Endometrial microvascular endothelial cells (primary cell): ENCODE measurements around the gene CBX6. TPM values are rescaled to one million over a fixed set of nuclear protein-coding genes. Genes with fewer than 3 reads are reported as not detected.
"Not testable (repeated sequence)": the region's sequence is repeated elsewhere in the genome, so short reads cannot be mapped to it uniquely, and the experiment has no call there.

ENCODE experiments used
- in situ Hi-C: cut with HindIII; loops from 2 replicates; pipeline ENCODE4 v1.10.0; 2017; ENCODE audit warnings: low sequenced_read_pairs, low pct_unique_long_range_greater_than_20kb; ENCODE audit errors: inconsistent ontology term
- total RNA-seq: library from RNA; depleted of rRNA; stranded (reverse); fragments of >200 nt; gene quantifications from one replicate; pipeline ENCODE4 v1.2.3, GENCODE V29; 2015; ENCODE audit errors: inconsistent ontology term

The CBX6 gene
- total RNA-seq, 1 donor from 2014 or later: 51.8 TPM

GRCh38 chr22:38863531-38864131 lies 8.4 kb downstream of the CBX6 start:
- in situ Hi-C loops: no loop called here

DNA sequence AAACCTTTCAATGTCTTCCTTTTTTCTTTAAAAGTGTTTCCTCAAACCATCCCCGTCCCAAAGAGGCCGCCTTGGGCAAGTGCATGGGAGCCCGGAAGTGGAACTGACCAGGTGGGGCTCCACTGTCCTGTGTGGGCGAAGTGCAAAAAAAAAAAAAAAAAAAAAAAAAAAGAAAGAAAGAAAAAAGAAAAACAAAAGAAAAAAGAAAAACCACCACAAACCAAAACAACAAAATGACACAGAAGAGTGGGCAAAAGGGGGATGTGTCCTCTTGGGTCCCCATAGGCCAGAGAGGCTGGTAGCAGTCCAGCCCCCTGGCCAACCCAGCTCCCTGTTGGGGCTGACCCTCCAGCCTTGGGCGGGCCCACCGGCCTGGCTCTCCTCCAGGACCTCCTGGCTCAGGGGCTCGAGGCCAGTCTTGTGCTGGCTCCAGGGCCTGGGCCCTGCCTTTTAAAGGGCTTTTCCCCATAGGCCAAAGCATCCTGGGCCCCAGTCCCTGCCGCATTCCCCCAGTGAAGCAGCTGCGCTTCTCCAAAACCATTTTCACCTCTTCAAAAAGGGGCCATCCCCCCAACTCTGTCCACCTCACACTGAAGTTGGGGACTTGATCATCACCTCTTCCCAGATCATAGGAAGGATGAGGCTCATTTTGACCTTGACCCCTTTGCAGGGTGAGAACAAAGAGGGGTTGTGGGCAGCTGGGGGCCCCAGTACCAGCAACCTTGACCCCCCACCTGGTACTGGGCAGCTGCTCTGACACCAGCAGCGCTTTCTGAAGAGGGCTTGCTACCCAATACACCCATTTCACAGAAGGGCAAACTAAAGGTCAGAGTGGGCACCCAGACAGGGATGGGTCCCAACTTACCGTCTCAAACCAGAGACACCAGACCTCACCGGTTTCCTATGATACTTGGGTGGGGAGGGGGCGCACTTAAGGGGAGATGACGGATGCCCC lies 9.4 kb downstream of the CBX6 start:
- in situ Hi-C loops: no loop called here

- in situ Hi-C loops: no loop called here
Observed at GRCh38 chr22:38861927-38862326, 10.1 kb downstream of the CBX6 start.

DNA sequence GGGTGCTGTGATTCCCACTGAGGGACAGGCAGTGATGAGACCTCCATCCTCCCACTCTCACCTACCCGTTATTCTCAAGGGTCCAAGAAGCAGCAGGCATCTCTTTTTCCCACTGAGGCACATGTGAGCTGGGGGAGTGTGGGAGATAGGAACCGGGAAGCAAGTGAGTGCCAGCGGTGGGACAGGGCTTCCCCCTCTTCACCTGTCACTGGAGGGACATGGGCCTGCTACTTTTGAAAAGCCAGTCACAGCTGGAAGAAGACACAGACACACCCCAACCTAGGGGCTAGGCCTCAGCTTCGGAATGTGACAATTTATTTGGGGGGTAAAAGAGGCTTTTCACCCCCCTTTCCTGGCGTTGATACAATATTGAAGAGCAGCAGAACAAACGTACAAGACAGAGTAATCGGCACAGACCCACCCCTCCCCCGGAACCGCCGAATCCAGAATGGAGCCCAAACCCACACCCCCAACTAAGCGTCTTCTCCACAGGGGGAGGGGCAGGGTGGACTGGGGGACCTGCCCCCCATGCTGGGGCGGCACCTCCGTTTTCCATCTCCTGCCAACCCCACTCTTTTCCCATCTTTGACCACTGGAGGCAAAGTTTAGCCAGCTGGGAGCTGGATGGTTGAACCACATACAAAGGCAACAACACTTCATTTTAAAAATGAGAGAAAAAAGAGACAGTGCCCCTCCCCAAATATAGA lies 10.7 kb downstream of the CBX6 start:
- in situ Hi-C loops: no loop called here

GRCh38 chr22:38860283-38861169 lies 11.5 kb downstream of the CBX6 start:
- in situ Hi-C loops: no loop called here

DNA sequence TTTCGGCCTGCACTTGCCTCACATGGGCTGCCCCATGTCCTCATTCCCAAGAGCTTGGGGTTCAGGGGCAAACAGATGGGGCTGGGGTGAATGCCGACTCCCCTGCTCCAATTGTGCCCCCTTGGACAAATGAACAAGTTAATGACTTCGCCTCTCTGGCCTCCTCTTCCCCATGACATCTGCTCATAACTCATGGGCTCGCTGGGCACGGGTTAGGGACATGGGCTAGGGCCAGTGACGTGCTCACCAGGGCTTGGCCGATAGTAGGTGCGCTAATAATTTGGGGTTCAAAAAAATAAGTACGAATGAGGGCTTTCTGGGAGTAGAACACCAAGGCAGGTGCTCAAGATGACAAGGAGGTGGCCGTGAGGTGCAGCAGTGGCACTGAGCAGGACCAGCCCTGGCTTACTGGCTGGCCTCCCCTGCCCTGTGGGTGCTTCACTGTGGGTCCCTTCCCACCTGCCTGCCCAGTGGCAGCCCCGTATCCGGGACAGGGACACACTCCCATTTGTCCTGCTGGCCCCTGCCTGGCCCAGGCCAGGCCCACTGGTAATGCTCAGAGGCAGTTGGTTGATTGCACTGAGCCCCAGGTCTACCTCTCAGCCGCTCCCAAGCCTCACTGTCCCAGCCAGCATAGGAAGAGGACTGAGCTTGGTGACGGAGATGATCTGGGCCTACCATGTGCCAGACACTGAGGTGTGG lies 12.3 kb downstream of the CBX6 start:
- in situ Hi-C loops: no loop called here

GRCh38 chr22:38858492-38858891 lies 13.5 kb downstream of the CBX6 start:
- in situ Hi-C loops: no loop called here

GRCh38 chr22:38854476-38854875 lies 17.5 kb downstream of the CBX6 start:
- in situ Hi-C loops: not testable (repeated sequence)

- in situ Hi-C loops: not testable (repeated sequence)
Observed at GRCh38 chr22:38853883-38854282, 18.1 kb downstream of the CBX6 start.

DNA sequence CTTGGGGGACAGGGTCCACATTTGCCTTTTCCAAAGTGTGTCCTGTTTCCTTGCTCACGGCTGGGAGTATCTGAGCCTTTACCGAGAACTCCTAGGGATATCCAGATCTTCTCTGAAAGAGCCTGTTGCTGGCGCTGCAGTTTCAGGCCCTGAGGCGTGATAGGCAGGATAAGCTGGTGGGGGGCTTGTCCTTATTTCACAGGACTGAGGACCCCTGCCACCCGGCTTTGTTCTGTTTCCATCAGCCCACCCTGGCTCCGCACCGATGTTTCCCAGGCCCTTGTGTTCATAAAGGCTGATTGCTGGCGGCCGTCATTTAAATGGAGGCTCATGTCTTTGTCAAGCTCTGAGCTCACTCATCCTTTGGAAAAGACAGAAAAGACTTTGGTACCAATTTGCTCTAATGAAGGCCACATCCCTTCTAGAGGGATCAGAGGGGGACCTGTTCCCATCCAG lies 18.8 kb downstream of the CBX6 start:
- in situ Hi-C loops: no loop called here

GRCh38 chr22:38852522-38852921 lies 19.5 kb downstream of the CBX6 start:
- in situ Hi-C loops: no loop called here

GRCh38 chr22:38850941-38851849 lies 20.8 kb downstream of the CBX6 start:
- in situ Hi-C loops: no loop called here

GRCh38 chr22:38850399-38850798 lies 21.6 kb downstream of the CBX6 start:
- in situ Hi-C loops: no loop called here

DNA sequence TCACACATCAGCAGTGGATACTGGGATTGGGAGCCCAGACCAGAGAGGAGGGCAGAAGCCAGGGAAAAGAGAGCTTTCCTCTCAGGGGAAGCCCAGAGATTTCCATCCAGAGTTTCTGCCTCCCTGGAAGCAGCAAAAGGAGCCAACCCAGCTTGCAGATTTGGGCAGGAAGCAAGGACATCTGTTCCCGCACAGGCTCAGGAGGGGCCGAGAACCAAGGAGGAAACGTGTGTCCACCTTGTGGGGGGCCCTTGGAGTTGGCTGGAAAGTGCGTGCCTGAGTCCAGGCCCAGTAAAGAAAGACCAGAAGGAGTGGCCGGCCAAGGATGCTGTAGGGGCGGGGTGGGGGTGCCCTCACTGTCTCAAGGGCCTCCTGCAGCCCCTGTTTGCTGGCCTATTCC lies 22.2 kb downstream of the CBX6 start:
- in situ Hi-C loops: no loop called here

DNA sequence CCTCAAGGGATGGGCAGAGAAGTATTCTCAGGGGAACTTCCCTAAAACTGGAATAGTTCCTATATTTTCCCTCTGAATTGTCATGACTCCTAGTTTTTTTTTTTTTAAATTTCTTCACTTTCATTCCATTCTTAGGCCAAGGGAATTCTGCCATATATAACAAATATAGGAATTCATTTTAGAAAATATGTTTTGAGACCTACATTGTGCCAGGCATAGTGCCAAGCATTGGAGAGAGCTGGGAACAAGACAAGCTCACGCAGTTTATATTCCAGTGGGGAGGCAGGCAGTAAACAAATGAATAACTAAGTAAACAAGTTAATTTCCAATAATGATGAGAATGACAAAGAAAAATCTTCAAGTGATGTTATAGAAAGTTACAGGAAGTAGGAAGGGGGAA lies 25.6 kb downstream of the CBX6 start:
- in situ Hi-C loops: no loop called here

- in situ Hi-C loops: no loop called here
Observed at GRCh38 chr22:38845004-38845740, 26.8 kb downstream of the CBX6 start.
